SH-SY5Y (cell line): ENCODE results near the gene LDHB.

Experiments used
- GATA2 ChIP-seq: IDR thresholded peaks from 2 replicates; pipeline ENCODE4 v1.6.1; 2011; ENCODE audit warnings: mild to moderate bottlenecking, low read depth, low read length
- GATA3 ChIP-seq: IDR thresholded peaks from 2 replicates; pipeline ENCODE4 v1.6.1; 2011; ENCODE audit warnings: low read depth, mild to moderate bottlenecking, low read length, moderate library complexity

GRCh38 chr12:21650997-21651396 is 6.6 kb downstream of the LDHB start:
- TF ChIP-seq GATA2 (peak; percentile 29; the same call in 1 of the 2 replicates), GATA3 (no peak)
